GM12873 (cell line): ENCODE measurements around the gene EPPIN.

Source experiments
- TF ChIP-seq, protein P1 (sequence below): IDR thresholded peaks from 2 replicates; pipeline ENCODE4 v1.5.1; 2012; ENCODE audit warnings: low read depth, mild to moderate bottlenecking, moderate library complexity, low read length, control low read depth; ENCODE audit not compliant: insufficient read depth; ENCODE audit errors: missing control alignments

The EPPIN gene

GRCh38 chr20:45527294-45527693, 19.9 kb downstream of the EPPIN start:
- TF ChIP-seq, protein P1, sequence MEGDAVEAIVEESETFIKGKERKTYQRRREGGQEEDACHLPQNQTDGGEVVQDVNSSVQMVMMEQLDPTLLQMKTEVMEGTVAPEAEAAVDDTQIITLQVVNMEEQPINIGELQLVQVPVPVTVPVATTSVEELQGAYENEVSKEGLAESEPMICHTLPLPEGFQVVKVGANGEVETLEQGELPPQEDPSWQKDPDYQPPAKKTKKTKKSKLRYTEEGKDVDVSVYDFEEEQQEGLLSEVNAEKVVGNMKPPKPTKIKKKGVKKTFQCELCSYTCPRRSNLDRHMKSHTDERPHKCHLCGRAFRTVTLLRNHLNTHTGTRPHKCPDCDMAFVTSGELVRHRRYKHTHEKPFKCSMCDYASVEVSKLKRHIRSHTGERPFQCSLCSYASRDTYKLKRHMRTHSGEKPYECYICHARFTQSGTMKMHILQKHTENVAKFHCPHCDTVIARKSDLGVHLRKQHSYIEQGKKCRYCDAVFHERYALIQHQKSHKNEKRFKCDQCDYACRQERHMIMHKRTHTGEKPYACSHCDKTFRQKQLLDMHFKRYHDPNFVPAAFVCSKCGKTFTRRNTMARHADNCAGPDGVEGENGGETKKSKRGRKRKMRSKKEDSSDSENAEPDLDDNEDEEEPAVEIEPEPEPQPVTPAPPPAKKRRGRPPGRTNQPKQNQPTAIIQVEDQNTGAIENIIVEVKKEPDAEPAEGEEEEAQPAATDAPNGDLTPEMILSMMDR: no peak

DNA sequence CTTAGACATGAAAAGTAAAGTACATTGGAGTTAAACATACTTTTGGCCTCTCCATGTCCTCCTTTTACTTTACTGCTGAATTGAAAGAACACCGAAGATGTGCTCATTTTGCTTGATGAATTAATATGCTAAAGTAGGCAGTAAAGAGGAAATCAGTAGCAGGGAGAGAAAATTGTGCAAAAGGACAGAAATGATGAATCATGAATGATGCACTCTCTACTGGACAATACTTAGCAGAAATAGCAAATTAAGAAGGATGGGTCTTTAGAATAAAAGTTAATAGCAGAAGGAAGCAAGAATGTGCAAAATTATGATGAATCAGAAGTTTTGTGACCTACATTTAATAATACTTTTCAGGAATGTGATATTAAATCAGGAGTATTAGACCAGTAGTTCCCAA, 23.4 kb downstream of the EPPIN start:
- TF ChIP-seq, protein P1: no peak

- TF ChIP-seq, protein P1: no peak
These were observed 28.9 kb downstream of the EPPIN start for GRCh38 chr20:45518282-45518681.

GRCh38 chr20:45515147-45515913, 31.9 kb downstream of the EPPIN start, which contains the start of gene SPINT3:
TSS of gene SPINT3 (minus strand) at chr20:45515622. CDS start at chr20:45515608, 14 bp downstream.
- TF ChIP-seq, protein P1: no peak

DNA sequence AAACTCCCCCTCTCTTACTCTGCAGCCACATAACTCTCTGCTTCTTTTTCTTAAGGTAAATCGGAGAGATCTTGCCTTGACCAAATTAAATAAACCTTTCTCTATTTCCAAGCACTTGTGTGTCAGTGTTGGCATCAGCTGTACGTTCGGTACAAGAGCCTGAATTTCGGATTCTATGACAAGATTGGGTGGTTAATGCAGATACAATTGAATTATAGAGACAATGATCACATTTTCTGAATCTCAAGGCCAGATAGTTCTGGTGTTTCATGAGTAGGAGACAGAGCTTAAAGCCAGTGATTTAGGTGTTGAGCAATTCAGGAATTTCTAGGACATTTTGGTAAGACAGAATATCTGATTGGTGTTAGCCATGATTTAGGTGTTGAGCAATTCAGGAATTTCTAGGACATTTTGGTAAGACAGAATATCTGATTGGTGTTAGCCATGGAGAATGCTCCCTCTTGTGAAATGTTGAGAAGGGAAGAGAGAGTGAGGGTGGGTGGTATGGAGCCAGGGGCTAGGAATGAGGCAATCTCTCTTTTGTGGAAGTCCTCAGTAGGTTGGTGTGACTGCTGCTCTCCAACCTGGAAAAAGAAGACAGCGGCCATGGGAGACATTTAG, 36.8 kb downstream of the EPPIN start:
- TF ChIP-seq, protein P1: no peak

GRCh38 chr20:45509091-45509490, 38.1 kb downstream of the EPPIN start:
- TF ChIP-seq, protein P1: no peak

DNA sequence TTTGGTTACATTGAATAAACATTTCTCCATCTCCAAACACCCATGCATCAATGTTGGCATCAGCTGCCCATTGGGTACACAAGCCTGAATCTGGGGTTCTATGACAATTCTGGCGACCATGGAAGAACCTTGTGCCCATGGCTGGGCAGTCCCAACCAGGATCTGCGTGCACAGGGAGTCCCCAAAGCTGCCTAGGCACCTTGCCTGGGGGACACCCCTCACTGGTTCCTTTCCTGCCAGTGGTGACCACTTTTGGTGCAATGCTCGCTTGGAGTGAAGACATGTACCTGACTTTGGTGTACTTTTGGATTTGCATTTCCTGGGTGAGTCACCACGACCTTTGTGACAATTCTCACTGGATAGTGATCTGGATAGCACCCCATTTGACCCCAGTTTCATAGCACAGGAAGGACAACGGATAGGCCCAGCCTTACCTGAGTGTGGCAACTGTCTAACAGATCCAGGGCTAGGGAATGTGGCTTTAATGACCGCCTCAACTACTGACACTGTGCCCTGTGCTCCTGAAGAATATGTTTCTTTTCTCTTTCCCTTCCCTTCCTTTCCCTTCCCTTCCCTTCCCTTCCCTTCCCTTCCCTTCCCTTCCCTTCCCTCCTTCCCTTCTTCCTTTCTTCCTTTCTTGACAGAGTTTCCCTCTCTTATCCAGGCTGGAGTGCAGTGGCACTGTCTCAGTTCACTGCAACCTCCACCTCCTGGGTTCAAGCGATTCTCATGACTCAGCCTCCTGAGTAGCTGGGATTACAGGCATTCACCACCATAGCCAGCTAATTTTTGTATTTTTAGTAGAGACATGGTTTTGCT, 38.9 kb downstream of the EPPIN start:
- TF ChIP-seq, protein P1: no peak
